ENCODE results near the gene C18orf63. TPM values are rescaled to one million over a fixed set of nuclear protein-coding genes. Genes with fewer than 3 reads are reported as not detected.

C18orf63 gene
- total RNA-seq, 1 experiment from 2014 or later: not detected

DNA sequence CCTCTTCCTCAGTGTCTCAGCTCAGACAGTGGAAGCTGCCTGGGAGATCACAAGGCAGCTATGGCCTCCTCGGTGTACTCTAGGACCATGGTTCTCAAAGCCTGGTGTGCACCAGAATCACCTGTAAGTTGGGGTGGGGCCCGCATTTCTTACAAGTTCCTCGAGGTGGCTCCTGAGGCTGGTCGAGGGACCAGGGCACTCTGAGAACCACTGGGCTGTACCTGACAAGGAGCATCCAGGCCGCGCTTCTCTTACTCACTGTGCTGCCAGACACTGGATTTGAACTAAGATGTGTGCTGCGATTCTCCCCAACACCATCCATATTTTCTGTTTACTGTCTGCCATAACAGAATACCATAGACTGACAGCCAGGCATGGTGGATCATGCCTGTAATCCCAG is 81.9 kb downstream of the C18orf63 start:
- H3K27me3 ChIP-seq (ENCODE audit: insufficient read depth, low read length): peaks cover 48% of the 10 kb centered on the region
- intact Hi-C loops (cut with micrococcal nuclease): no loop called here
- H3K27ac ChIP-seq (ENCODE audit: low read depth, low read length): no peak overlapping the region
- H4K20me1 ChIP-seq (ENCODE audit: insufficient read depth): no peaks in the 10 kb centered on the region
- ChIA-PET CTCF (no interaction called here), RAD21 (ENCODE audit: low non-redundant PET in 1 of 2, low total read pairs in 2 of 2, uncharacterized antibody in 2 of 2, unreplicated experiment in 2 of 2) (no interaction called here), POLR2A (no interaction called here)
- H3K79me2 ChIP-seq (ENCODE audit: insufficient read depth, low read length): no peaks in the 10 kb centered on the region
- no TSS peak for BruUV-seq (replicated peaks)
- H3K9me3 ChIP-seq (ENCODE audit: control insufficient read depth in 1 of 2, insufficient read depth in 1 of 2, low read depth in 1 of 2, low read length in 2 of 2): no peaks in the 10 kb centered on the region
- no peaks in the 10 kb centered on the region for H3K4me1 ChIP-seq (ENCODE audit: control insufficient read depth in 1 of 2, insufficient read depth in 2 of 2, low read length in 2 of 2)
- H3K9ac ChIP-seq (ENCODE audit: low read length): no peak overlapping the region
- H3K4me3 ChIP-seq (replicated peaks in 1 of 2; ENCODE audit: low read depth in 1 of 2, low read length in 2 of 2): no peak overlapping the region
- ATAC-seq (no peak), DNase-seq (ENCODE audit: low read depth, low spot score) (no peak)
- H3K9me2 ChIP-seq (ENCODE audit: insufficient read depth): no peaks in the 10 kb centered on the region
- H3K4me2 ChIP-seq (ENCODE audit: low read length): no peak overlapping the region
- no peaks in the 10 kb centered on the region for H3K36me3 ChIP-seq (ENCODE audit: control insufficient read depth in 1 of 2, insufficient read depth in 2 of 2, low read length in 2 of 2)
- H2AFZ ChIP-seq (ENCODE audit: low read depth, low read length, poor library complexity, severe bottlenecking): no peak overlapping the region
- TF ChIP-seq EGR1 (IDR thresholded peaks at IDR 0.05; ENCODE audit: low read depth) (no peak), SRF (IDR thresholded peaks at IDR 0.05; ENCODE audit: low read depth) (no peak), RAD21 (IDR thresholded peaks at IDR 0.05; ENCODE audit: low read depth) (no peak), CEBPB (IDR thresholded peaks at IDR 0.05; ENCODE audit: low read depth) (no peak)

DNA sequence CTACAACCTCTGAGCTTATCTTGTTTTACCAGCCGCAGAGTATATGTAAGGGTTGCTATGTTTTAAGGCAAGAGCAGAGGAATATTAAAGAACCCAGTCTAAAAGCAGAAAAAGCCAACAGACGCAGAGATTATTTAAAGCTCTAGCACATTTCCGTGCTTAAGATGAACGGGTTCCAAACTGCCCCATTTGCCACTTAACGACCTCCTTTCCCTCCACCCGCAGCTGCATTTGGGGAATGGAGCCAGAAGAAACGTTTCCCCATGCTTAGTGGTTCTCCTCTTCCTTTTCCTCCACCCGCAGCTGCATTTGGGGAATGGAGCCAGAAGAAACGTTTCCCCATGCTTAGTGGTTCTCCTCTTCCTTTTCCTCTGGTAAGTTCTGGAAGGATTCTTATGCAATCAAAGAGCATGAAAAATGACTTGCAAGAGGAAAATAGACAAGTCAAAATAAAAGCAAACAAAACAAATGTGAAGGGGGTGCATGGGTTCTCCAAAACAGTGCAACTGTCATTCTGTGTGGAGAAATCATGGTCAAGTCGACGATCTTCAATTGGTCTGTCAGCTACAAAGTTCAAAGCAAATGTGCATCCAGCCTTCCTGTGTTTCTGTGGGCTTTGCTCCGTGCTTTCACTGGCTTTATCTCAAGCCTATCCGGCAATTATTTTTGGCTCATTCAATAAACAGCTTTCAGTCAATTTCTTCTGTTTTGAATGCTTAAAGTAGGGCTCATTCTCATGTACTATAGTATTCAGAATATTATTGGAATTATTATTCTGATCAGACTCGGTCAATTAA is 83.7 kb downstream of the C18orf63 start:
- H3K9me3 ChIP-seq (ENCODE audit: control insufficient read depth in 1 of 2, insufficient read depth in 1 of 2, low read depth in 1 of 2, low read length in 2 of 2): no peaks in the 10 kb centered on the region
- intact Hi-C loops (cut with micrococcal nuclease): no loop called here
- CTCF ChIA-PET: interaction anchor here (1.1 kb wide), 1 partner anchor 152 kb away, joined by 3 read pairs; no protein-coding TSS in a partner anchor
- H3K4me1 ChIP-seq (ENCODE audit: control insufficient read depth in 1 of 2, insufficient read depth in 2 of 2, low read length in 2 of 2): no peaks in the 10 kb centered on the region
- no peaks in the 10 kb centered on the region for H3K36me3 ChIP-seq (ENCODE audit: control insufficient read depth in 1 of 2, insufficient read depth in 2 of 2, low read length in 2 of 2)
- RAD21 ChIA-PET (ENCODE audit: low non-redundant PET in 1 of 2, low total read pairs in 2 of 2, uncharacterized antibody in 2 of 2, unreplicated experiment in 2 of 2): no interaction called here
- H3K9ac ChIP-seq (ENCODE audit: low read length): no peak overlapping the region
- TF ChIP-seq SP1 (IDR thresholded peaks at IDR 0.05; ENCODE audit: low read depth) (no peak), YY1 (IDR thresholded peaks at IDR 0.05; ENCODE audit: extremely low read depth, insufficient replicate concordance, low read depth, low read length) (no peak)
- TF ChIP-seq, protein P1, sequence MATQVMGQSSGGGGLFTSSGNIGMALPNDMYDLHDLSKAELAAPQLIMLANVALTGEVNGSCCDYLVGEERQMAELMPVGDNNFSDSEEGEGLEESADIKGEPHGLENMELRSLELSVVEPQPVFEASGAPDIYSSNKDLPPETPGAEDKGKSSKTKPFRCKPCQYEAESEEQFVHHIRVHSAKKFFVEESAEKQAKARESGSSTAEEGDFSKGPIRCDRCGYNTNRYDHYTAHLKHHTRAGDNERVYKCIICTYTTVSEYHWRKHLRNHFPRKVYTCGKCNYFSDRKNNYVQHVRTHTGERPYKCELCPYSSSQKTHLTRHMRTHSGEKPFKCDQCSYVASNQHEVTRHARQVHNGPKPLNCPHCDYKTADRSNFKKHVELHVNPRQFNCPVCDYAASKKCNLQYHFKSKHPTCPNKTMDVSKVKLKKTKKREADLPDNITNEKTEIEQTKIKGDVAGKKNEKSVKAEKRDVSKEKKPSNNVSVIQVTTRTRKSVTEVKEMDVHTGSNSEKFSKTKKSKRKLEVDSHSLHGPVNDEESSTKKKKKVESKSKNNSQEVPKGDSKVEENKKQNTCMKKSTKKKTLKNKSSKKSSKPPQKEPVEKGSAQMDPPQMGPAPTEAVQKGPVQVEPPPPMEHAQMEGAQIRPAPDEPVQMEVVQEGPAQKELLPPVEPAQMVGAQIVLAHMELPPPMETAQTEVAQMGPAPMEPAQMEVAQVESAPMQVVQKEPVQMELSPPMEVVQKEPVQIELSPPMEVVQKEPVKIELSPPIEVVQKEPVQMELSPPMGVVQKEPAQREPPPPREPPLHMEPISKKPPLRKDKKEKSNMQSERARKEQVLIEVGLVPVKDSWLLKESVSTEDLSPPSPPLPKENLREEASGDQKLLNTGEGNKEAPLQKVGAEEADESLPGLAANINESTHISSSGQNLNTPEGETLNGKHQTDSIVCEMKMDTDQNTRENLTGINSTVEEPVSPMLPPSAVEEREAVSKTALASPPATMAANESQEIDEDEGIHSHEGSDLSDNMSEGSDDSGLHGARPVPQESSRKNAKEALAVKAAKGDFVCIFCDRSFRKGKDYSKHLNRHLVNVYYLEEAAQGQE (IDR thresholded peaks at IDR 0.05; ENCODE audit: low read depth): no peak
- no peak overlapping the region for H3K27ac ChIP-seq (ENCODE audit: low read depth, low read length)
- no peaks in the 10 kb centered on the region for H3K79me2 ChIP-seq (ENCODE audit: insufficient read depth, low read length)
- ATAC-seq (no peak), DNase-seq (ENCODE audit: low read depth, low spot score) (no peak)
- H2AFZ ChIP-seq (ENCODE audit: low read depth, low read length, poor library complexity, severe bottlenecking): no peak overlapping the region
- no TSS peak for BruUV-seq (replicated peaks)
- peaks cover 37% of the 10 kb centered on the region for H3K27me3 ChIP-seq (ENCODE audit: insufficient read depth, low read length)
- no peaks in the 10 kb centered on the region for H3K9me2 ChIP-seq (ENCODE audit: insufficient read depth)
- no peak overlapping the region for H3K4me2 ChIP-seq (ENCODE audit: low read length)
- POLR2A ChIA-PET: interaction anchor here (0.5 kb wide), 1 partner anchor 154 kb away, joined by 3 read pairs; no protein-coding TSS in a partner anchor
- H4K20me1 ChIP-seq (ENCODE audit: insufficient read depth): no peaks in the 10 kb centered on the region
- H3K4me3 ChIP-seq (replicated peaks in 1 of 2; ENCODE audit: low read depth in 1 of 2, low read length in 2 of 2): no peak overlapping the region

All from HCT116 (cell line).